ENCODE measurements around the gene STK35. TPM values are rescaled to one million over a fixed set of nuclear protein-coding genes. Genes with fewer than 3 reads are reported as not detected.

STK35 gene
- total and polyA plus RNA-seq, 2 of the 8 experiments (the other 6 are each of a cell fraction or from before 2014, with no cell fraction given) = 24.9 to 45.0 TPM

- H3K18ac ChIP-seq (ENCODE audit: extremely low read depth, low read length) = no peak overlapping the region
- no peak overlapping the region for H4K5ac ChIP-seq (ENCODE audit: insufficient read length, low read depth, low read length)
- H3K79me2 ChIP-seq (ENCODE audit: control insufficient read depth in 1 of 2, insufficient read depth in 2 of 2, low read length in 2 of 2) = peaks cover 0 to 69% of the 10 kb centered on the region in 2 experiments; a peak in 2 of 4 replicates
- H3K27ac ChIP-seq (ENCODE audit: low read depth, low read length) = no peak overlapping the region
- H2BK12ac ChIP-seq (ENCODE audit: low read depth, low read length) = no peak overlapping the region
- H3K56ac ChIP-seq (replicated peaks; ENCODE audit: insufficient read length, low read depth, low read length) = no peak overlapping the region
- H3K4ac ChIP-seq (replicated peaks; ENCODE audit: insufficient read length, low read depth, low read length) = no peak overlapping the region
- no peak overlapping the region for H2BK15ac ChIP-seq (ENCODE audit: low read length)
- no peaks in the 10 kb centered on the region for H3K27me3 ChIP-seq (replicated peaks in 1 of 4; ENCODE audit: control insufficient read depth in 3 of 4, extremely low read depth in 1 of 4, insufficient read depth in 3 of 4, low read length in 3 of 4)
- H3K14ac ChIP-seq (ENCODE audit: insufficient read length) = no peak overlapping the region
- FAIRE-seq (no peak), DNase-seq (ENCODE audit: low read depth in 1 of 2, low spot score in 2 of 2) (no peak)
- H3K23ac ChIP-seq (ENCODE audit: insufficient read length) = no peak overlapping the region
- peaks cover 2 to 19% (median 10%) of the 10 kb centered on the region in 4 experiments for H3K4me1 ChIP-seq (replicated peaks in 1 of 4; ENCODE audit: control insufficient read depth in 3 of 4, insufficient read depth in 4 of 4, low read length in 3 of 4)
- CTCF ChIA-PET (ENCODE audit: partially characterized antibody) = interaction anchor here (0.8 to 3.5 kb wide), 6 partner anchors 8 to 167 kb away, joined by 3 to 20 read pairs (median 6); no protein-coding TSS in a partner anchor
- H3K9ac ChIP-seq (replicated peaks in 1 of 4; ENCODE audit: extremely low read depth in 1 of 4, low read depth in 3 of 4, low read length in 3 of 4) = no peak overlapping the region
- peaks cover 22% of the 10 kb centered on the region for H3K79me1 ChIP-seq (ENCODE audit: low read depth, low read length)
- no peak overlapping the region for H4K91ac ChIP-seq (replicated peaks; ENCODE audit: insufficient read length, low read length)
- no peak overlapping the region for H2AK5ac ChIP-seq (ENCODE audit: low read depth, low read length)
- H3K4me3 ChIP-seq (ENCODE audit: extremely low read depth in 1 of 4, insufficient read depth in 2 of 4, low read depth in 3 of 4, low read length in 4 of 4) = no peak overlapping the region
- no peaks in the 10 kb centered on the region for H3K9me3 ChIP-seq (ENCODE audit: insufficient read depth in 2 of 2, low read depth in 1 of 2, low read length in 1 of 2)
- no peaks in the 10 kb centered on the region; a peak in 2 of 8 replicates for H3K36me3 ChIP-seq (ENCODE audit: control insufficient read depth in 2 of 4, insufficient read depth in 4 of 4, low read length in 3 of 4)
- H2BK120ac ChIP-seq (replicated peaks; ENCODE audit: low read depth, low read length) = no peak overlapping the region
- no peak overlapping the region for H3K4me2 ChIP-seq (ENCODE audit: insufficient read depth in 1 of 2, low read depth in 2 of 2, low read length in 2 of 2)
- H2BK5ac ChIP-seq (ENCODE audit: low read depth, low read length) = no peak overlapping the region
- WGBS, 2 experiments (ENCODE audit: extremely low coverage in 1 of 2, insufficient coverage in 1 of 2, insufficient read length in 1 of 2, insufficient replicate concordance in 2 of 2, low coverage in 1 of 2, low lambda C conversion rate in 2 of 2, missing lambda C conversion rate in 1 of 2) = 81% methylated on average over 3 of the region's 3 CpGs; no CpG with 5 or more reads in 1 of the 2 experiments
- no peak overlapping the region for H2AFZ ChIP-seq (ENCODE audit: low read length)
- POLR2A ChIA-PET (ENCODE audit: partially characterized antibody) = interaction anchor here (2.2 kb wide), 1 partner anchor 9 kb away, joined by 6 read pairs; no protein-coding TSS in a partner anchor
- H3K23me2 ChIP-seq (ENCODE audit: low read depth, low read length) = no peaks in the 10 kb centered on the region
- peaks cover 16 to 37% of the 10 kb centered on the region in 2 experiments for H4K20me1 ChIP-seq (replicated peaks in 1 of 2; ENCODE audit: control insufficient read depth in 1 of 2, insufficient read depth in 2 of 2, low read length in 2 of 2)
- no peak overlapping the region for H2BK20ac ChIP-seq (ENCODE audit: low read length)
- H4K8ac ChIP-seq (ENCODE audit: extremely low read depth, insufficient read depth, low read length) = no peak overlapping the region
- TF ChIP-seq HDAC2 (IDR thresholded peaks at IDR 0.05; ENCODE audit: borderline replicate concordance in 1 of 2, low read depth in 2 of 2, low read length in 2 of 2) (no peak), KDM5A (IDR thresholded peaks at IDR 0.05; ENCODE audit: low read length) (no peak)
Observed at GRCh38 chr20:2132461-2132901, 30.9 kb downstream of the STK35 start.
